ENCODE measurements around the gene C1QTNF4. TPM values are rescaled to one million over a fixed set of nuclear protein-coding genes. Genes with fewer than 3 reads are reported as not detected.

The C1QTNF4 gene
- total and polyA plus RNA-seq, 2 of the 13 experiments (the other 11 are each of a cell fraction or from before 2014, with no cell fraction given) = not detected

- peak; percentile 96 for TF ChIP-seq HNF1B (CRISPR knock-in tag; IDR thresholded peaks at IDR 0.05)
- peak; percentile 95 for TF ChIP-seq ZNF280B (CRISPR knock-in tag; IDR thresholded peaks at IDR 0.05; ENCODE audit: borderline replicate concordance)
- TF ChIP-seq ZSCAN22 (CRISPR knock-in tag; IDR thresholded peaks at IDR 0.05) = peak; percentile 40; the same call in 1 of the 2 replicates
- TF ChIP-seq ATF3 (CRISPR knock-in tag; IDR thresholded peaks at IDR 0.05) = peak; percentile 64; the same call in 1 of the 2 replicates
- 0 out of 2 replicates have a peak, but pooled peaks have one; percentile 47 for TF ChIP-seq SP5 (CRISPR knock-in tag; IDR thresholded peaks at IDR 0.05; ENCODE audit: borderline replicate concordance, low read depth)
- no peak; the same call in 1 of the 2 replicates for TF ChIP-seq JUND (CRISPR knock-in tag; IDR thresholded peaks at IDR 0.05)
- TF ChIP-seq CENPBD1 (CRISPR knock-in tag; IDR thresholded peaks at IDR 0.05; ENCODE audit: borderline replicate concordance, low read depth) = 0 out of 2 replicates have a peak, but pooled peaks have one; percentile 61
- TF ChIP-seq ARHGAP35 (CRISPR knock-in tag; IDR thresholded peaks at IDR 0.05; ENCODE audit: borderline replicate concordance) = peak; percentile 85; the same call in 1 of the 2 replicates
- no peak for TF ChIP-seq ZNF782 (CRISPR knock-in tag; IDR thresholded peaks at IDR 0.05; ENCODE audit: borderline replicate concordance)
- TF ChIP-seq ARID2 (CRISPR knock-in tag; IDR thresholded peaks at IDR 0.05; ENCODE audit: borderline replicate concordance) = peak; percentile 93
- peak; percentile 95 for TF ChIP-seq THAP8 (CRISPR knock-in tag; IDR thresholded peaks at IDR 0.05; ENCODE audit: borderline replicate concordance)
- TF ChIP-seq STAT5B (CRISPR knock-in tag; IDR thresholded peaks at IDR 0.05) = peak; percentile 95
- TF ChIP-seq ZNF18 (CRISPR knock-in tag; IDR thresholded peaks at IDR 0.05; ENCODE audit: insufficient replicate concordance) = peak; percentile 75
- no peak for TF ChIP-seq TBL1XR1 (IDR thresholded peaks at IDR 0.05; ENCODE audit: borderline replicate concordance, low read length, partially characterized antibody)
- peak; percentile 64 for TF ChIP-seq DRAP1 (CRISPR knock-in tag; IDR thresholded peaks at IDR 0.05)
- 0 out of 2 replicates have a peak, but pooled peaks have one; percentile 51 for TF ChIP-seq KDM1A (CRISPR knock-in tag; IDR thresholded peaks at IDR 0.05)
- no peak for TF ChIP-seq ZNF850 (CRISPR knock-in tag; conservative IDR thresholded peaks at IDR 0.05)
- peak; percentile 99 for TF ChIP-seq KAT8 (CRISPR knock-in tag; IDR thresholded peaks at IDR 0.05)
- TF ChIP-seq ZIK1 (CRISPR knock-in tag; IDR thresholded peaks at IDR 0.05; ENCODE audit: borderline replicate concordance, low read depth) = no peak
Observed at GRCh38 chr11:47578524-47579494, 15.4 kb downstream of the C1QTNF4 start, which contains the start of the genes KBTBD4 and NDUFS3 (continued).
